Loucy (cell line): ENCODE data around the gene TIPIN.
"Not testable (repeated sequence)": the region's sequence is repeated elsewhere in the genome, so short reads cannot be mapped to it uniquely, and the experiment has no call there.

ENCODE experiments used
- H2AFZ ChIP-seq: fragments of 200-600 bp; sonication (generic); 2 replicates; pipeline ENCODE4 v1.6.0; 2016; ENCODE audit warnings: antibody characterized with exemption, mild to moderate bottlenecking, low read length, moderate library complexity
- H3F3A ChIP-seq: fragments of 200-600 bp; 2 replicates; pipeline ENCODE4 v1.6.0; 2016; ENCODE audit warnings: antibody characterized with exemption, low read depth, mild to moderate bottlenecking
- H3K27me3 ChIP-seq: fragments of 200-600 bp; sonication (generic); 2 replicates; pipeline ENCODE4 v1.6.1; 2014; ENCODE audit warnings: low read length, mild to moderate bottlenecking; ENCODE audit not compliant: insufficient read depth, poor library complexity, severe bottlenecking
- H3K36me3 ChIP-seq: fragments of 200-600 bp; sonication (generic); 2 replicates; pipeline ENCODE4 v1.6.1; 2016; ENCODE audit warnings: low read length; ENCODE audit not compliant: insufficient read depth
- H3K4me1 ChIP-seq: fragments of 200-600 bp; sonication (generic); 2 replicates; pipeline ENCODE4 v1.5.1; 2014; ENCODE audit warnings: low read length, mild to moderate bottlenecking; ENCODE audit not compliant: insufficient read depth, poor library complexity, severe bottlenecking
- H3K4me2 ChIP-seq: fragments of 200-600 bp; sonication (generic); 2 replicates; pipeline ENCODE4 v1.6.0; 2014; ENCODE audit warnings: antibody characterized with exemption, low read length, low read depth, mild to moderate bottlenecking; ENCODE audit not compliant: poor library complexity, severe bottlenecking
- H3K4me3 ChIP-seq: fragments of 200-600 bp; sonication (generic); 2 replicates; pipeline ENCODE4 v1.5.1; 2014; ENCODE audit warnings: low read length, mild to moderate bottlenecking, mixed read lengths; ENCODE audit not compliant: poor library complexity, severe bottlenecking
- H3K79me2 ChIP-seq: fragments of 200-600 bp; sonication (generic); 2 replicates; pipeline ENCODE4 v1.6.1; 2014; ENCODE audit warnings: low read length; ENCODE audit not compliant: insufficient read depth
- H3K9ac ChIP-seq: fragments of 200-600 bp; sonication (generic); 2 replicates; pipeline ENCODE4 v1.6.0; 2014; ENCODE audit warnings: mild to moderate bottlenecking, low read depth, low read length, moderate library complexity; ENCODE audit not compliant: poor library complexity, severe bottlenecking
- H3K9me2 ChIP-seq: fragments of 200-600 bp; sonication (generic); replicated peaks from 2 replicates; pipeline ENCODE4 v1.6.1; 2016; ENCODE audit warnings: low read depth, low read length, mixed read lengths
- H3K9me3 ChIP-seq: fragments of 200-600 bp; sonication (generic); 2 replicates; pipeline ENCODE4 v1.6.1; 2014; ENCODE audit warnings: mild to moderate bottlenecking, antibody characterized with exemption, low read length, low read depth; ENCODE audit not compliant: insufficient read depth
- H4K20me1 ChIP-seq: fragments of 200-600 bp; sonication (generic); 2 replicates; pipeline ENCODE4 v1.6.0; 2014; ENCODE audit warnings: antibody characterized with exemption, low read length, mild to moderate bottlenecking; ENCODE audit not compliant: insufficient read depth, poor library complexity, severe bottlenecking
- CTCF ChIP-seq: fragments of 200-600 bp; sonication (generic); conservative IDR thresholded peaks from 2 replicates; pipeline ENCODE4 v1.5.1; 2014; ENCODE audit warnings: mild to moderate bottlenecking, antibody characterized with exemption, low read length
- EZH2phosphoT487 ChIP-seq: fragments of 200-600 bp; IDR thresholded peaks from 2 replicates; pipeline ENCODE4 v1.6.1; 2018; ENCODE audit warnings: antibody characterized with exemption, mild to moderate bottlenecking, moderate library complexity, borderline replicate concordance

TIPIN gene

GRCh38 chr15:66386204-66387123 is 30.0 kb upstream of the TIPIN start, which contains the start of gene MAP2K1:
Gene MAP2K1 (plus strand): TSS chr15:66386912. CDS start chr15:66387348, 436 bp downstream.
- 0 out of 2 replicates have a peak, but pooled peaks cover 7% of the 10 kb centered on the region for H3F3A ChIP-seq

GRCh38 chr15:66381376-66381775 is 24.9 kb upstream of the TIPIN start:
- not testable (repeated sequence) for H3K36me3 ChIP-seq, H3K27me3 ChIP-seq, H3K79me2 ChIP-seq, H3F3A ChIP-seq, H2AFZ ChIP-seq, H3K4me2 ChIP-seq, H3K9ac ChIP-seq, H4K20me1 ChIP-seq, H3K9me2 ChIP-seq, H3K4me1 ChIP-seq, H3K9me3 ChIP-seq, H3K4me3 ChIP-seq

More at GRCh38 chr15:66386204-66387123, 30.0 kb upstream of the TIPIN start, which contains the start of gene MAP2K1:
- H3K9me2 ChIP-seq = no peaks in the 10 kb centered on the region
- H3K36me3 ChIP-seq = no peaks in the 10 kb centered on the region
- H3K27me3 ChIP-seq = no peaks in the 10 kb centered on the region
- TF ChIP-seq EZH2phosphoT487 = no peak
- peak; percentile 67 for TF ChIP-seq CTCF
- H3K9ac ChIP-seq = peak within 1 kb of the TSS; percentile 75
- peaks cover 36% of the 10 kb centered on the region for H4K20me1 ChIP-seq
- peak within 1 kb of the TSS; percentile 97 for H3K4me3 ChIP-seq
- peak within 1 kb of the TSS; percentile 89 for H3K4me2 ChIP-seq
- H3K9me3 ChIP-seq = no peaks in the 10 kb centered on the region
- H3K79me2 ChIP-seq = peaks cover 50% of the 10 kb centered on the region
- H3K4me1 ChIP-seq = peaks cover 40% of the 10 kb centered on the region
- peak within 1 kb of the TSS; percentile 76 for H2AFZ ChIP-seq

- H3K36me3 ChIP-seq = no peaks in the 10 kb centered on the region
- no peaks in the 10 kb centered on the region for H3K79me2 ChIP-seq
Measured at GRCh38 chr15:66378814-66379430, 22.4 kb upstream of the TIPIN start.

More at GRCh38 chr15:66378814-66379430, 22.4 kb upstream of the TIPIN start:
- Histone ChIP-seq H3K9me2 (no peaks in the 10 kb centered on the region), H2AFZ (no peak overlapping the region), H3K4me3 (no peak overlapping the region), H3K9me3 (no peaks in the 10 kb centered on the region), H3K27me3 (no peaks in the 10 kb centered on the region), H3K9ac (no peak overlapping the region), H3F3A (no peaks in the 10 kb centered on the region), H4K20me1 (no peaks in the 10 kb centered on the region), H3K4me2 (no peak overlapping the region), H3K4me1 (no peaks in the 10 kb centered on the region)
- TF ChIP-seq CTCF (no peak), EZH2phosphoT487 (no peak)
